Natural killer cell (primary cell): ENCODE results near the gene CACNA2D3. TPM values are rescaled to one million over a fixed set of nuclear protein-coding genes. Genes with fewer than 3 reads are reported as not detected.

ENCODE experiments used
- ATAC-seq, 3 donors: fragments of 150-1000 bp in 2 of 3; fragments of 200-7000 bp in 1 of 3; cut with Tn5 transposase; 1 replicate in 1 of 3; 2 replicates in 2 of 3; pipeline ENCODE4 v1.10.0; 2021; ENCODE audit warnings: mild to moderate bottlenecking in 2 of 3, moderate library complexity in 2 of 3
- DNase-seq, 2 donors: peaks; one replicate each; pipeline versions ENCODE4 v3.0.0 to v3.0.0-alpha.2; 2013 to 2021; ENCODE audit warnings: mixed read lengths in 1 of 2
- H3K27ac ChIP-seq: one replicate; pipeline ENCODE4 v1.5.1; 2013; ENCODE audit warnings: mild to moderate bottlenecking, low read length
- H3K27me3 ChIP-seq: one replicate; pipeline ENCODE4 v1.6.1; 2013; ENCODE audit warnings: low read length; ENCODE audit not compliant: control insufficient read depth, insufficient read depth
- H3K36me3 ChIP-seq: one replicate; pipeline ENCODE4 v1.6.1; 2013; ENCODE audit warnings: low read length; ENCODE audit not compliant: control insufficient read depth, insufficient read depth
- H3K4me1 ChIP-seq: one replicate; pipeline ENCODE4 v1.6.1; 2013; ENCODE audit warnings: low read length; ENCODE audit not compliant: control insufficient read depth, insufficient read depth
- H3K4me3 ChIP-seq: one replicate; pipeline ENCODE4 v1.5.1; 2013; ENCODE audit warnings: low read length
- H3K9me3 ChIP-seq: one replicate; pipeline ENCODE4 v1.6.1; 2013; ENCODE audit warnings: low read length; ENCODE audit not compliant: control insufficient read depth, insufficient read depth
- H3K27ac Mint-ChIP-seq, 2 donors: one replicate each; pipeline ENCODE4 v1.8.0; 2022; ENCODE audit warnings: mild to moderate bottlenecking in 2 of 2, mixed read lengths in 2 of 2, moderate library complexity in 1 of 2
- H3K27me3 Mint-ChIP-seq, 2 donors: one replicate each; pipeline ENCODE4 v1.8.0; 2022; ENCODE audit warnings: low read depth in 2 of 2, mixed read lengths in 2 of 2
- H3K36me3 Mint-ChIP-seq: one replicate; pipeline ENCODE4 v1.8.0; 2022; ENCODE audit warnings: mixed read lengths
- H3K4me1 Mint-ChIP-seq, 2 donors: one replicate each; pipeline ENCODE4 v1.8.0; 2022; ENCODE audit warnings: mixed read lengths in 2 of 2
- H3K4me3 Mint-ChIP-seq: one replicate; pipeline ENCODE4 v1.8.0; 2022; ENCODE audit warnings: mild to moderate bottlenecking, moderate library complexity, mixed read lengths
- H3K9me3 Mint-ChIP-seq, 2 donors: one replicate each; pipeline ENCODE4 v1.8.0; 2022; ENCODE audit warnings: mixed read lengths in 2 of 2
- CTCF ChIP-seq: fragments of 200-600 bp; IDR thresholded peaks from one replicate; pipeline ENCODE4 v1.8.0; 2022; ENCODE audit warnings: antibody characterized with exemption
- WGBS: methylation state at CpG from one replicate; pipeline ENCODE4 v1.1.7; 2013; ENCODE audit warnings: missing lambda C conversion rate; ENCODE audit not compliant: insufficient coverage; 5-methylcytosine and 5-hydroxymethylcytosine counted together
- intact Hi-C: fragments of 100-400 bp; cut with micrococcal nuclease; formaldehyde crosslinking; loops from one replicate; pipeline ENCODE4 v1.14.2; 2022
- total RNA-seq, 4 donors: library from RNA; stranded (reverse); fragments of 120-200 nt in 1 of 4; gene quantifications; one replicate each; pipeline versions ENCODE4 v1.2.3 to v1.2.4, GENCODE V29; 2013 to 2022

Gene CACNA2D3
- total RNA-seq, 3 donors from 2014 or later (not counting 1 experiment from before 2014, with no cell fraction given): 0.49 TPM; not detected in 2

DNA sequence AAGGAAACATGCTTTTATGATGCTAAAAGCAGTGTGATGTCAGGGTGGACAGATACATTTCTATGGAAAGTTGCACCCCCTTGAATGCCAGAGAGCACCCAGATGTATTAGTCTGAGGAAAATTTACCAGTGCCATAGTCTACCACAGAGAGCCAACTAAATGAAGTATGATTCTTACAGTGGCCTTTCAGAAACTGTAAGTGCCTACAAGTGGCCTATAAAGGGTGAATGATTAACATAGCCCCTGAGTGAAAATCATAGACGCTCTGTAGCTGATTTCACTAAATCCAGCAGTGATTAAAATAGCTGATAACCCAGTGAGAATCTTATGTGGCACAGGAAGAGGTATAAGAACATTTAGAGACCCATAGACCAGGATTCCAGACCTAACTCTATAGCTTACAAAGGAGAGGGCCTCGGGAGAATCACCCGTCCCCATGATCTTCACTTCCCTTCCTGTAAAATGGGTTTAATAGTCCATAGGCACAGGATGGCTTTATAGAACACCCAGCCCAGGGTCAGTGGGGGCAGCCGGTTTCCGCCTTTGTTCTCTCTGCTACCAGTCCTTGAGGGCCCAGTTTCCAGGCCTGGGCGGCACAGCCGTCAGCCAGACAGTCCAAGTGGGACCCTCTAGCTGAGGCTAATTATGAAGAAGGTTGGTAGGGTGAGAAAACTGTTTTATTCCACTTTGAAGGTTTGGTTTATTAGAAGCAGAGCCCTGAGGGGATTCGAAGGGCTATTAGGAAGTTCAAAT, 35.5 kb upstream of the CACNA2D3 start:
- H3K9me3 Mint-ChIP-seq: no peaks in the 10 kb centered on the region
- H3K9me3 ChIP-seq: no peaks in the 10 kb centered on the region
- no peak for TF ChIP-seq CTCF
- no peak overlapping the region for H3K4me3 ChIP-seq
- DNase-seq: no peak
- no peak overlapping the region for H3K27ac Mint-ChIP-seq
- 79% methylated on average over 8 of the region's 8 CpGs for WGBS
- no peaks in the 10 kb centered on the region for H3K27me3 ChIP-seq
- no peak overlapping the region for H3K27ac ChIP-seq
- no peaks in the 10 kb centered on the region for H3K36me3 Mint-ChIP-seq
- intact Hi-C loops: no loop called here
- peaks cover 23 to 61% of the 10 kb centered on the region in 2 donors for H3K27me3 Mint-ChIP-seq
- no peaks in the 10 kb centered on the region for H3K36me3 ChIP-seq
- ATAC-seq: no peak
- H3K4me1 ChIP-seq: no peaks in the 10 kb centered on the region
- H3K4me1 Mint-ChIP-seq: no peaks in the 10 kb centered on the region
- H3K4me3 Mint-ChIP-seq: no peak overlapping the region

DNA sequence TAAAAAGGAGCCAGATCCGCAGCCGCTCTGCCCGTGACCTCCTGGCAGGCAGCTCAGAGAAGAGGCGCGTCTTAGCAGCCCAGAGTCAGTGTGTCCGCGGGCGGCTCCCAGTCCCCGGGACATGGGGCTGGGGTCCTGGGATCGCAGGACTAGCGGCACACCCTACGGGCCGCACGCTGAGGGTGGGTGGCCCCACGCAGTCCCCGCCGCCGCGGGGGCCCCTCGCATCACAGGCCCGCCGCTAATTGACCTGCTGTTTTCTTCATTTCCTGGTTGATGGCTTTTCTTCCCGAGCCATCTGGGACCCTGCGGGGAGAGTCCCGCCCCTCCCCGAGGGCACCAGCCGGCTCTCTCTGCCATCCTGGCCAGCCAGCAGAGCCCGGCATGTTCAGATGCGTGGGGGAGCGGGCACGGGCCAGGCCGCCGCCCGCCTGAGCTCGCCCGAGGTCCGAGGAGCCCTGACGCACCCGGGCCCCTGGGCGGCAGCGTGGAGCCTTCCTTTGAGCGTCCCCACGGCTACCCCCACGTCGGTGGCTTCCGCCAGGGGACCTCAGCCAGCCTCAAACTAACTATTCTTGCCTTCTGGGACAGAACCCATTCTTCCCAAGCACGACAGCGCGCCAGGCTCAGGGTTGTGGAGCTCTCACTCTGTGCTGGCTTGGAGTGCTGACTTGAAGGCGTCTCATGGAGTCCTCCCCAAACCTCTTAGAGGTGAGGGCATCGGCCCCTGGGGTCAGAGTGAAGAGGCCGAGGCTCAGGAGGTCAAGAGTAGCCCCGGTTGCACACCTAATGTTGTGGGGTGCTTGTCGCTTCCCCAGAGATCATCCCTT, 34.6 kb upstream of the CACNA2D3 start:
- Histone ChIP-seq H3K27me3 (no peaks in the 10 kb centered on the region), H3K9me3 (no peaks in the 10 kb centered on the region), H3K27ac (no peak overlapping the region), H3K4me1 (no peaks in the 10 kb centered on the region), H3K36me3 (no peaks in the 10 kb centered on the region), H3K4me3 (no peak overlapping the region)
- H3K27ac Mint-ChIP-seq: no peak overlapping the region
- 23% methylated on average over 54 of the region's 54 CpGs for WGBS
- intact Hi-C loops: no loop called here
- ATAC-seq: no peak
- no peak overlapping the region for H3K4me3 Mint-ChIP-seq
- H3K4me1 Mint-ChIP-seq: no peaks in the 10 kb centered on the region
- no peaks in the 10 kb centered on the region for H3K9me3 Mint-ChIP-seq
- H3K36me3 Mint-ChIP-seq: no peaks in the 10 kb centered on the region
- no peak for TF ChIP-seq CTCF
- peaks cover 26 to 61% of the 10 kb centered on the region in 2 donors for H3K27me3 Mint-ChIP-seq
- no peak for DNase-seq

GRCh38 chr3:54093491-54094248, 28.7 kb upstream of the CACNA2D3 start:
- no peaks in the 10 kb centered on the region for H3K4me1 ChIP-seq
- DNase-seq (no peak), ATAC-seq (no peak)
- WGBS: 68% methylated on average over 4 of the region's 5 CpGs
- TF ChIP-seq CTCF: no peak
- Mint-ChIP-seq H3K27ac (no peak overlapping the region), H3K27me3 (peaks cover 8 to 28% of the 10 kb centered on the region in 2 donors), H3K9me3 (no peaks in the 10 kb centered on the region), H3K4me1 (no peaks in the 10 kb centered on the region), H3K4me3 (no peak overlapping the region), H3K36me3 (no peaks in the 10 kb centered on the region)
- no peak overlapping the region for H3K27ac ChIP-seq
- no peaks in the 10 kb centered on the region for H3K36me3 ChIP-seq
- intact Hi-C loops: no loop called here
- no peak overlapping the region for H3K4me3 ChIP-seq
- no peaks in the 10 kb centered on the region for H3K9me3 ChIP-seq
- H3K27me3 ChIP-seq: no peaks in the 10 kb centered on the region
